Measurements from ENCODE around the gene BEST1.
"Not testable (repeated sequence)": the region's sequence is repeated elsewhere in the genome, so short reads cannot be mapped to it uniquely, and the experiment has no call there.

Gene BEST1

DNA sequence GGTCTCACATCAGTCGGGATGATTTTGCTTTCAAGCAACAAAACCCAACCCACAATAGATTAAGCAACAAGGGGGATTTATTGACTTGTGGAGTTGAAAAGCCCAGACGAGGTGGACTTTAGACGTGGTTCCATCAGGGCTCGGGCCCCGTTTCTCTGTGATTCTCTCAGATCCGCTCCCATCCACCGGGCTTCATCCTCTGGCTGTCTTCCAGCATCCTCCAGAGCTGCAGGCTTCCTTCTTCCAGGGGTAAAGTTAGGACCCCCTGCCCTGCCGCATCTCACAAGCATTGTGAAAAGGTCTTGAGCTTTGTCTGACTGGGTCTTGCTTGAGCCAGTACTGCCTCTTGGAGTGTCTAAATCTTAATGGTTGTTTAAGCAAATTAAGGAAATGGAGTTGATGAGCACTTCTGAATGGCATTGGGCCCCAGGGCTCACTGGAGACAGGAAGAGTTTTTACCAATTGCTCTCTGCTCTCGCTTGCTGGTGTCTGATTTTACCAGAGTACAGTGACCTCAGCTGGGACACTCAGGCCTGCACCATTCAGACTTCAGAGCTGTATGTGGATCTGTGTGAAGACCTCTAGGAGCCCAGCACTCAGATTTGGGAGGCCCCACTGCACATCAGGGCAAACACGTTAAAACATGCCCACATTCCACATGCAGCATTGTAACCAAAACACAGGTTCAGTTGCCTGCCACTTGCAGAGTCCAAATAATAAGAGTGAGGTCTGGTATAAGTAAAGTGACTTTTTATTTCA lies 30.8 kb downstream of the BEST1 start:
- DNase-seq: no peak

DNA sequence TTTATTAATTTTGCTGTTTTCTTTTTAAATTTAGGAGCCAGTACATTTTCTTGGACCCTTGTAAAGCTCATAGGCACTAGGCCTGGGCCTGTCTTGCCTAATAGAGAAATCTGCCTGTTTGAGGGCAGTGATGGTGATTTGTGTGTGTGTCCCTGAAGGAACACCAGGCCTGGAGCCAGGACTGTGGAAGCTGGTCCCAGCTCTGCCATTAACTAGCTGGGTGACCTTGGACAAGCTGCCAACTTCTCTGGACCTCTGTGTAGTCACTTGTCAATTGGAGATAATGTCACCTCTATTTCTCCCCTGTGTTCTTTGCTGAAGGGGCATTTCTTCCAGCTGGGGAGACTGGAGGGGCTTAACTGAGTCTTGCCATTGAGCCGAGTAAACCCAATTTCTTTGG lies 33.3 kb downstream of the BEST1 start:
- no peak for DNase-seq

DNA sequence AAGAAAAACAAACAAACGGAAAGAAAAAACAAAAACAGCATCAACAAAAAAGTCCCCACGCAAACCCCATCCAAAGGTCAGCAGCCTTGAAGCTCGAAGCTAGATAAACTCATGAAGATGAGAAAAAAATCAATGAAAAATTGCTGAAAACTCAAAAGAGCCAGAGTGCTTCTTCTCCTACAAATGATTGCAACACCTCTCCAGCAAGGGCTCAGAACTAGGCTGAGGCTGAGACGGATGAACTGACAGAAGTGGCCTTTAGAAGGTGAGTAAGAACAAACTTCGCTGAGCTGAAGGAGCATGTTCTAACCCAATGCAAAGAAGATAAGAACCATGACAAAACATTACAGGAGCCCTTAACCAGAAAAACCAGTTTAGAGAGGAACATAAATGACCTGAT lies 35.7 kb downstream of the BEST1 start:
- DNase-seq: no peak

DNA sequence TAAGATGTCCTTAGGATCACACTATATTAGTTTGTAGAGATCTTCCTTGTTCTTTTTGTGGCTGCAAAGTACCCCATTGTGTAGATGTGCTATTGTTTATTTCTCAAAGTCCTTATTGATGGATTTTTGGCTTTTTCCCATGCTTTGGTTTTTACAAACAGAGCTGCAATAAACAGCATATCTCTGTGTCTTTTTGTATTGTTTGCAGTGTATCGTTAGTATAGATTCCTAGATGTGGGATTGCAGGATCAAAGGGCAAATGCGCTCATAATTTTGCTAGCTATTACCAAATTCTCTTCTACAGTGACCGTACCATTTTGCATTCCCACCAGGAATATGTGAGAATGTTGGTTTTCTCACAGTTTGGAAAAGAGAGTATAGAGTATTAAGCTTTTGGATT lies 44.8 kb downstream of the BEST1 start:
- no peak for DNase-seq

DNA sequence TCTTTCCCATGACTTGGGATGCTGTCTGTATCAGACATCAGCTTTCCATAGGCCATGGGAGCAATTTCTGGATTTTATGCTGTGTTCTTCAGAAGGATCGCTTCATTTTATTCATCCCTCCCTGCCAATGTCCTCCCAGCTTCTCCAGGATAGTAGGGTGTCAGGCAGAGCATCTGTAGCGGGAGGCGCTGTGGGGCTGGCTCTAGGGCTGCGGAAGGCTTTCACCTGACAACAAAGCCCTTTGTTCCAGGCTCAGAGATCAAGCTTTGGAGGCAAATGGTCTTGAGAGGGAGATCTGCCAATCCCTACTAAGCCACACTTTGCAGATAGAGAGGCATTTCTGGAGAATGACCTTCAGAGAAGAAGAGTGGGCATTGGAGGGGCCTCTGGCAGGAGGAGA lies 46.8 kb downstream of the BEST1 start:
- no peak for DNase-seq

DNA sequence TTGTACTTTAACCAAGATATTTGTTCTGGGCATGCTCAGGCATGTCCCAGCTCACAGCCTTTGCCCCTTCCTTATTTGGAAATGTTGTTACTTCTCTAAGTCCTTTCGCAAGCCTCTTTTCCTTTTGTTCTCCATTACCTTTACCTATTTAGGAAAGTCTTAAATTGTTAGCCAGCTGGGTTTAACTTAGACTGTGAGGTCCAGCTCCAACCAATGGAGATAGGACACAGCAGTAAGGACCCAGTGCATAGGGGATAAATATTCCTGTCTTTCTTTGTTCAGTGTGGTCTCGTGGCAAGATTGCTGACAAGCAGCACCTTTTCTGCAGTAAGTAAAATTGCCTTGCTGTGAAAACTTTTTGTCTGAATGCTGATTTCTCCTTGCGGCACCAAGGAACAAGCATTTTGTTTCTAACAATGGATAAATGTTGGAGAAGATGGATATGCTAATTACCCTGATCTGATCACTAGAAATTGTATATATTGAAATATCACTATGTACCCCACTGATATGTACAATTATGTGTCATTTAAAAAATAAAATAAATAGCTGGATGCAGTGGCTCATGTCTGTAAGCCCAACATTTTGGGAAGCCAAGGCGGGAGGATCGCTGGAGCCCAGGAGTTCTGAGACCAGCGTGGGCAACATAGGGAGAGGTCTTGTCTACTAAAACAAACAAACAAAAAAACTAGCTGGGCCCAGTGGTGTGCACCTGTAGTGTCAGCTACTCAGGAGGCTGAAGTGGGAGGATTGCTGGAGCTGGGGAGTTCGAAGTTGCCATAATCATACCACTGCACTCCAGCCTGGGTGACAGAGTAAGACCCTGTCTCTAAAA lies 49.2 kb downstream of the BEST1 start:
- DNase-seq: no peak

DNA sequence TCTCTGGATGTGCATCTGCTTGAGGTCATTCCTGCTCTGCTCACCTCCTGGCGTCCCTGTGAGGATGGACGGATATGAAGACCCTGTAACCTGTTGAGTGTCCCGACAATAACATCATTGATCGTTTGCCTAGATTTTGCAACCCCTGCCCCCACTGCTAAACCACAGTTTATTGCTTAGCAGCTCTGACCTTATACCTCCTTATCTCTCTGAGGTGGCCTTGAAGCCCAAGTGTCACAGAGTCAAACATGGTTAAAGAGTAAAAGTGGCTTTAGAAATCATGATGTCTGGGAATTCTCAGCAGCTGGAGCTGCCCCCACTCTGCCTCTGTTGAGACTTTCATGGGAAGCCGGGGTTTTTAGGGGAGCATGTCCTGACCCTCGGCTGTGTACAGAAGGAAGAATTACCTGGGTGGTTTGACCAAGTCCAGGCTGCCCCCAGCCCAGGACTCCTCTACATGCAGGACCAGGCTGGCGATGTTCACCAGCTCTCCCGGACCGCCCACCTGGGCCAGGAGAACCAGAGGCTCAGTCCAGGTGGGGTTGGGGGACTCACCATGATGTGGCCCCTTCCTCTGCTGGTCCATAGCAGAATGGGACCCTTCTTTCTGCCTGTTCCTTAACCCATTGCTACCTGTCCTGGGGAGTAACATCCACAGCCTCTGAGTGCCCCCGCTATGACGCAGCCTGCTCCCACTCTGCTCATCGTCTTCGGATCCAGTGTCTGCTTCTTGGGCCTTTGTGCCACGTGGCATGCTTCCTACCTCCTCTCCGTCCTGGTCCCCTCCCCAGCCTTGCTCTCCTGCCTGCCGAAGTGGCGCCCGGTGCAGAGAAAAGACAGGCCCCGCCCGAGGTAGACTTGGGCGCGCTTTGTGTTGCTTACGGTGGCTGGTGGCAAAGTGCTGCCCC lies 50.6 kb downstream of the BEST1 start:
- DNase-seq: no peak

DNA sequence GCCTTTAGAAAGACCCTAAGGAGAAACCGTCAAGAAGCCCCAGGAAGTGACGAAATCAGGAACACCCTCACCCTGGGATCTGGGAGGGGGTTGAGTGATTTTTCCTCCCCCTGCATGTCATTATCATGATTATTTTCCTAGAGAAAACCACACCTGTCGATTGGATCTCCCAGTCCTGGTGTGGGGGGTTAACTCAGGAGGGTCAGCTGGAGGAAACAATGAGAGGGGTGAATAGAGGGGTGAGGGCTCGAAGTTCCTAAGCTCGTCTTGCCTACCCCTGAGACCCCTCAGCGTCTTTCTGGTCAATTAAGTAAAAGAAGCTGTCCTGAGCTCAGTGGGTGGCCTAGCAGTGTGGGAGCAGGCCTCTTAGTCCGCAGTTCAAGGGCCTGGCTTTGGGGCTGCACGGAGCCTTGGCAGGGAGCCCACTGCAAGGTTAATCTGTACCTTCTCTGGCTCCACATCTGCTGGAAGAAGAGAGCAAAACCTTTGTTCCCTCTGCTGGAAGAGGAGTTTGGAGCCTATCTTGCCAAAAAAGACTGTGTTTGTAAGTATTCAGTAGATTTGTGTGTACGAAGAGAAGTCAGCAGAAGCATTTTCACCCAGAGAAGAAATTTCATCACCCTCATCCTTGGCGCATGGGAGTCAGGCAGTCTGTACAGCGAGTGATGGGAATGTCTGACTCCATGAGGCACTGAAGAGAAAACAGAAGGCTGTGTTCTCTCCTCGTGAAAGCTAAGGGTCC lies 51.5 kb downstream of the BEST1 start:
- no peak for DNase-seq

DNA sequence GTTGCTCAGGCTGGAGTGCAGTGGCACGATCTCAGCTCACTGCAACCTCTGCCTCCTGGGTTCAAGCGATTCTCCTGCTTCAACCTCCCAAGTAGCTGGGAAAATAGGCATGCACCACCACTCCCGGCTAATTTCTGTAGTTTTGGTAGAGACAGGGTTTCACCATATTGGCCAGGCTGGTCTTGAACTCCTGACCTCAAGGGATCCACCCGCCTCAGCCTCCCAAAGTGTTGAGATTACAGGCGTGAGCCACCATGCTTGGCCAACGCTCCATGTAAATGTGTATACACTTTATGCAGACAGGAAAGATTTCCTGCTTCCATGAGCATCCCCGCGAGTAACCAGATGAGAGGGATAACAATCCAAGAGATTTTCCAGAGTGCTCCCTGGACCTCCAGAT lies 52.1 kb downstream of the BEST1 start:
- not testable (repeated sequence) for DNase-seq

DNA sequence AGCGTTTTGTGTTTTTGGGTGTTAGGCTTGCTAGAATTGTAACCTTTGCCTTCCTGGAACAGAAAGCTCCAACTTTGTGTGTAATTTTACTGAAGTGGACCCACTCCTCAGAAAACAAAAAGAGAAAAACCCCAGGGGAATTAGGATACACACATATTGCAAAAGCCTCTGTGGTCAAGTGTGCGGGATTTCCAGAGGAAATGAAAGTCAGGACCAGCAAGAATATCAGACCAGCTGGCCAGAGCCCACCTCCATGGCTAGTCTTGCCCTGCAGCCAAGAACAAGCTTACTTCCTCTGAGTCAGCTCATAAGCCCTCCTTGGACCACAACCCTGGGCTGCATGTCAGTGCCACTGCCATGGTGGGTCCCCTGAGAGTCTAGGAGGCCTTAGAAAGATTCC lies 54.3 kb downstream of the BEST1 start:
- DNase-seq: peak; percentile 10

DNA sequence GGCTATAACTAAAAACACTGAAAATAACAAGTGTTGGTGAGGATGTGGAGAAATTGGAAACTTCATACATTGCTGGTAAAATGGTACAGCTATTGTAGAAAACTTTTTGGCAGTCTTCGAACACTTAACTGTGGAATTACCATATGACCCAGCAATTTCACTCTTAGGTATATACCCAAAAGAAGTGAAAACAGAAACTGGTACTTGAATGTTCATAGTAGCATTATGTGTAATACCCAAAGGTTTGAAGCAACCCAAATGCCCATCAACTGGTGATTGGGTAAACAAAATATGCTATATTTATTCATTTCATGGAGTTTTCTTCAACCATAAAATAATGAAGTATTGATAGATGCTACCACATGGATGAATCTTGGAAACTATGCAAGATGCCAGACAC lies 58.0 kb downstream of the BEST1 start:
- no peak for DNase-seq

DNA sequence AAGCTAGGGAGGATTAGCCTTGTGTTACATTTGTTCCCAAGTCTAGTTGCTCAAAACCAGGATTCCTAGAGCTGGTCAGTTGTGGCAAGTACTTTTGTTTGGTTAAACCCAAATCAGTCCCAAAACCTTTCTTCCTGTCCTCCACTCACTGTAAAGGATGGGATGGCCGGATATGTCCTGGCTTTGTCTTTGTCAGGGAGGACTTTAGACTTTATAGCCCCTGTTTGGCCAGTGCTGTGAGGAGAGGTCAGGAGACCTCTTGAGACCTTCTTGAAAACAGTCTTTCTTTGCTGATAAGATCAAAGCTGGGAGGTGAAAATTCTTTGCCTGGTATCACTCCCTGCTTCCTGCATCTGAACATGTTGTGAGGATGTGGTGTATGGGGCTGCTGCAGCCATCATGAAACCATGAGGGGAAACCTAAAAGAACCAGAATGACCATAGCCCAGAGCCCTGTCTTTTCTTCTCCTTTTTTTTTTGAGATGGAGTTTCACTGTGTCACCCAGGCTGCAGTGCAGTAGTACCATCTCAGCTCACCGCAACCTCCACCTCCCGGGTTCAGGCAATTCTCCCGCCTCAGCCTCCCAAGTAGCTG lies 60.9 kb downstream of the BEST1 start:
- DNase-seq: no peak

DNA sequence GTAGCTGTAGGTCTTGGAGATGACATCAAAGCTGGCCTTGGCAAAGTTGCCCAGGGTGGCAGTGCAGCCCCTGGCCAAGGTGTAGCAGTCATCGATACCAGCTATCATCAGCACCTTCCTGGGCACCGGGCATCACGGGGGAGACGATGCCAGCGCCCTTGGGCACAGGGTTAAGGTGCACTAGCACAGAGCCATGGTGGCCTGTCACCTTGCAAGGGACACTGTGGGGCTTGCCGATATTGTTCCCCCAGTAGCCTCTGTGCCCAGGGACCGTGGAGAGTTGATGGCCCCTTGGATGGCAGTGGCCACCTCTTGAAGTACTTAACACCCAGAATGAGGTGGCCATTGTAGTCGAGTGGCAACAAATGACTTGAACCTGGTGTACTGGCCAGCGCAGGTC lies 61.7 kb downstream of the BEST1 start:
- DNase-seq: no peak

DNA sequence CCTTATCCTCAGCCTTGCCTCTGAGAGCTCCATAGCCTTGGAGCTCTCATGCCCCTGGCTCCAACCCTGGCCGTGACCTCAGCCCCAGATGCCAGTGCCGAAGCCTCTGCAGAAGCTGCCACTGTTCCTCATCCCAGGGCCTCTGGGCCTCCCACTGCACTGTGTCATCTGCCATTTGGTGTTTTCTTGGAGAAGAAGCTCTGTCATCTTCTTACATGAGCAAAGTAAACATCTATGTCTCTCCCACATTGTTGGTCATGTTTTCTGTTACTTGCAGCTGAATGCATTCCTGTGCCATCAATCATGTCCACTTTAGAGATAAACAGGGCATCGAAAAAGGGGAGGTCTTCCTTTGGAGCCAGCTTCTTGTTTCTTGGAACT lies 62.3 kb downstream of the BEST1 start:
- DNase-seq: no peak

DNA sequence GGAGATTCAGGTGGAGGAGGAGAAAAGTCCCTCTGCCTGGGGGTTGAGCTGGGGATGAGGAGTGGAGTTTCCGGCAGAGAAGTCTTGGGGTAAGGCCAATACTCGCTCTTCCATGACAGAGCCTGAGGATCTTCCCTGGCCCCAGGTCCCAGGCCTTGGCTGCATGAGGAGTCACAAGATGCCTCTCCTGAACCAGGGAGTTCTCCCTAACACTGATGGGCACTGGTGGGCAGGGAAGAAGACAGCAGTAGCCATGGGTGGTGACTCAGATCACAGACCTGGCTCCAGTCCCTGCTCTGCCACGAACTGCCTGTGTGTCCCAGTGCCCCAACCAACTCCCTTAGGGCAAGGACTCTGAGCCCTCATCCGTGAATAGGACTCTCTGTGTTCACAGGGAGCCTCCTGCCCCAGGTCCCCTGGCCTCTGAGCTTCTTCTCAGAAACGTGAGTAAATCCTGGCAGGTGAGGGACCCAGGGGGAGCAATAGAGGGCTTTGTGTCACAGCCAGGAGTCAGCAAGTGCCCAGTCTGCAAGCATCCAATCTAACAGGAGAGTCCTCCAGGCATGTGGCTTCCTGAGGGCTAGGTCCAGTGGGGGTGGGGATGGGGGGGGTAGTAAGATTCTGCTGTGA lies 62.8 kb downstream of the BEST1 start:
- DNase-seq: no peak
